Tibial nerve (tissue), 4 donors: ENCODE measurements around the gene DCP2. TPM values are rescaled to one million over a fixed set of nuclear protein-coding genes. Genes with fewer than 3 reads are reported as not detected.

Source experiments
- DNase-seq, 2 donors: peaks; one replicate each; pipeline ENCODE4 v3.0.0-alpha.2; 2019; ENCODE audit warnings: low spot score in 2 of 2
- H3K27ac ChIP-seq, 4 donors: fragments of 200-600 bp; sonication (generic) in 3 of 4; one replicate each; pipeline ENCODE4 v1.5.1; 2017 to 2019; ENCODE audit warnings: mild to moderate bottlenecking in 1 of 4
- H3K27me3 ChIP-seq, 2 donors: fragments of 200-600 bp; sonication (generic) in 1 of 2; one replicate each; pipeline versions ENCODE4 v1.5.1 to v1.6.0; 2017 to 2019
- H3K36me3 ChIP-seq, 3 donors: fragments of 200-600 bp; sonication (generic); one replicate each; pipeline ENCODE4 v1.5.1; 2018 to 2019
- H3K4me1 ChIP-seq, 4 donors: fragments of 200-600 bp; sonication (generic) in 3 of 4; one replicate each; pipeline ENCODE4 v1.5.1; 2017 to 2019
- H3K4me3 ChIP-seq, 4 donors: fragments of 200-600 bp; sonication (generic) in 3 of 4; one replicate each; pipeline ENCODE4 v1.5.1; 2017 to 2019; ENCODE audit warnings: mild to moderate bottlenecking in 1 of 4, moderate library complexity in 1 of 4
- H3K9me3 ChIP-seq, 4 donors: fragments of 200-600 bp; sonication (generic) in 3 of 4; one replicate each; pipeline ENCODE4 v1.5.1; 2017 to 2019
- CTCF ChIP-seq, 5 experiments: fragments of 200-600 bp in 3 of 5; fragments of 450-650 bp in 2 of 5; sonication (generic) in 3 of 5; IDR thresholded peaks; one replicate each; pipeline ENCODE4 v1.5.1; 2016 to 2019; ENCODE audit warnings: antibody characterized with exemption in 5 of 5, mild to moderate bottlenecking in 3 of 5, moderate library complexity in 2 of 5
- EP300 ChIP-seq, 2 donors: sonication (generic); formaldehyde crosslinking; IDR thresholded peaks; one replicate each; pipeline ENCODE4 v1.6.1; 2017; ENCODE audit warnings: antibody characterized with exemption in 2 of 2, mild to moderate bottlenecking in 1 of 2
- POLR2A ChIP-seq, 2 donors: fragments of 450-650 bp; IDR thresholded peaks; one replicate each; pipeline ENCODE4 v1.6.1; 2017; ENCODE audit warnings: antibody characterized with exemption in 2 of 2, mild to moderate bottlenecking in 2 of 2, moderate library complexity in 2 of 2
- WGBS, 2 donors: methylation state at CpG; one replicate each; pipeline ENCODE4 v1.1.5; 2018; 5-methylcytosine and 5-hydroxymethylcytosine counted together
- total RNA-seq, 4 donors: library from RNA; depleted of rRNA; stranded (reverse); fragments of >200 nt; gene quantifications; one replicate each; pipeline ENCODE4 v1.1.0, GENCODE V29; 2016

DCP2 gene
- total RNA-seq, 4 donors from 2014 or later = 26.7 to 35.3 (median 29.8) TPM

GRCh38 chr5:113064806-113065205 lies 88.2 kb downstream of the DCP2 start:
- Histone ChIP-seq H3K9me3 (no peaks in the 10 kb centered on the region), H3K4me3 (no peak overlapping the region), H3K27me3 (no peaks in the 10 kb centered on the region), H3K36me3 (peaks cover 0 to 35% (median 0%) of the 10 kb centered on the region in 3 donors), H3K27ac (no peak overlapping the region), H3K4me1 (peaks cover 0 to 31% (median 7%) of the 10 kb centered on the region in 4 donors)
- TF ChIP-seq POLR2A (IDR thresholded peaks at IDR 0.05) = no peak
- TF ChIP-seq CTCF (IDR thresholded peaks at IDR 0.05) = no peak
- no peak for TF ChIP-seq EP300 (IDR thresholded peaks at IDR 0.05)
- WGBS, 2 donors = 76 to 95% methylated on average over 1 of the region's 1 CpG
- no peak for DNase-seq

GRCh38 chr5:113065626-113066025 lies 89.0 kb downstream of the DCP2 start:
- Histone ChIP-seq H3K27me3 (no peaks in the 10 kb centered on the region), H3K27ac (no peak overlapping the region), H3K4me1 (peaks cover 0 to 30% (median 7%) of the 10 kb centered on the region in 4 donors), H3K4me3 (no peak overlapping the region), H3K36me3 (peaks cover 0 to 35% (median 0%) of the 10 kb centered on the region in 3 donors), H3K9me3 (no peaks in the 10 kb centered on the region)
- 76 to 87% methylated on average over 2 of the region's 2 CpGs for WGBS, 2 donors
- no peak for DNase-seq
- TF ChIP-seq POLR2A (IDR thresholded peaks at IDR 0.05) = no peak
- no peak for TF ChIP-seq EP300 (IDR thresholded peaks at IDR 0.05)
- no peak for TF ChIP-seq CTCF (IDR thresholded peaks at IDR 0.05)

- TF ChIP-seq EP300 (IDR thresholded peaks at IDR 0.05) = no peak
- TF ChIP-seq POLR2A (IDR thresholded peaks at IDR 0.05) = no peak
- no peak for TF ChIP-seq CTCF (IDR thresholded peaks at IDR 0.05)
- Histone ChIP-seq H3K9me3 (no peaks in the 10 kb centered on the region), H3K27ac (no peak overlapping the region), H3K4me3 (no peak overlapping the region), H3K4me1 (peaks cover 0 to 17% (median under 1%) of the 10 kb centered on the region in 4 donors), H3K36me3 (peaks cover 0 to 44% (median 0%) of the 10 kb centered on the region in 3 donors), H3K27me3 (no peaks in the 10 kb centered on the region)
- DNase-seq = no peak
- WGBS, 2 donors = 76 to 82% methylated on average over 19 of the region's 19 CpGs
Observed at GRCh38 chr5:113067635-113068344, 91.2 kb downstream of the DCP2 start.

GRCh38 chr5:113068559-113068958 lies 92.0 kb downstream of the DCP2 start:
- TF ChIP-seq POLR2A (IDR thresholded peaks at IDR 0.05) (no peak), EP300 (IDR thresholded peaks at IDR 0.05) (no peak), CTCF (IDR thresholded peaks at IDR 0.05) (no peak)
- H3K9me3 ChIP-seq = no peaks in the 10 kb centered on the region
- no peaks in the 10 kb centered on the region for H3K27me3 ChIP-seq
- H3K4me1 ChIP-seq = peaks cover 0 to 12% (median 0%) of the 10 kb centered on the region in 4 donors
- no peak for DNase-seq
- H3K36me3 ChIP-seq = peaks cover 0 to 42% (median 0%) of the 10 kb centered on the region in 3 donors
- no peak overlapping the region for H3K4me3 ChIP-seq
- H3K27ac ChIP-seq = no peak overlapping the region
- WGBS, 2 donors = 90 to 100% methylated on average over 2 of the region's 2 CpGs

Other genes starting within 250 kb of the DCP2 start
- gene APC, start 238.9 kb upstream of the DCP2 start, total RNA-seq = 10 to 100 TPM; 70.4 to 91.9 (median 83.1) TPM
- gene SRP19, start 115.5 kb upstream of the DCP2 start, total RNA-seq = 10 to 100 TPM; 22.7 to 49.0 (median 37.1) TPM
- gene REEP5, start 54.6 kb upstream of the DCP2 start, total RNA-seq = 100 to 1,000 TPM in 1 of 4 donors, 10 to 100 TPM in 3; 81.9 to 101 (median 94.6) TPM